Fibroblast of skin of scalp (primary cell): ENCODE data around the gene HOXC12. TPM values are rescaled to one million over a fixed set of nuclear protein-coding genes. Genes with fewer than 3 reads are reported as not detected.
A peak's percentile ranks its signal among the peaks of the same experiment; 100 is the strongest.

ENCODE experiments used
- DNase-seq: peaks from one replicate; pipeline ENCODE4 v3.0.0-alpha.2; 2013
- polyA plus RNA-seq, 2 experiments: library from polyadenylated mRNA; unstranded; fragments of 120-200 nt; gene quantifications; one replicate each; pipeline ENCODE4 v1.2.1, GENCODE V29; 2013; ENCODE audit not compliant: insufficient read length in 2 of 2

HOXC12 gene
- not detected for polyA plus RNA-seq (2013, experiment 1 of 2; ENCODE audit: insufficient read length)
- polyA plus RNA-seq (2013, experiment 2 of 2; ENCODE audit: insufficient read length) = not detected

GRCh38 chr12:53954694-53955035 lies at the start of gene HOXC12:
Gene HOXC12 (plus strand): TSS chr12:53954903. CDS start chr12:53954930, 27 bp downstream.
- DNase-seq = no peak

- DNase-seq = no peak
These were observed 47.6 kb upstream of the HOXC12 start for GRCh38 chr12:53907103-53907502.

- no peak for DNase-seq
These were observed 37.7 kb upstream of the HOXC12 start for GRCh38 chr12:53916788-53917655.

GRCh38 chr12:53924521-53925405 lies 29.9 kb upstream of the HOXC12 start:
- no peak for DNase-seq

- DNase-seq = no peak
These were observed 27.3 kb upstream of the HOXC12 start for GRCh38 chr12:53927220-53928029.

GRCh38 chr12:53928054-53928835 lies 26.5 kb upstream of the HOXC12 start:
- DNase-seq = no peak

- no peak for DNase-seq
These were observed 25.2 kb upstream of the HOXC12 start for GRCh38 chr12:53929527-53929926.

GRCh38 chr12:53930591-53931255 lies 24.0 kb upstream of the HOXC12 start:
- DNase-seq = no peak

- DNase-seq = no peak
These were observed 22.7 kb upstream of the HOXC12 start for GRCh38 chr12:53931844-53932581.

GRCh38 chr12:53932915-53933314 lies 21.8 kb upstream of the HOXC12 start:
- DNase-seq = no peak

GRCh38 chr12:53935383-53936341 lies 19.0 kb upstream of the HOXC12 start:
- DNase-seq = no peak

GRCh38 chr12:53937099-53937498 lies 17.6 kb upstream of the HOXC12 start:
- no peak for DNase-seq

GRCh38 chr12:53937596-53938325 lies 16.9 kb upstream of the HOXC12 start:
- no peak for DNase-seq

- DNase-seq = peak; percentile 9
These were observed 16.2 kb upstream of the HOXC12 start, which contains the start of gene HOXC13 for GRCh38 chr12:53938326-53939140. Gene HOXC13 (plus strand): TSS chr12:53938831. CDS start chr12:53938907, 76 bp downstream.

- DNase-seq = no peak
These were observed 15.3 kb upstream of the HOXC12 start for GRCh38 chr12:53939141-53940108.

- no peak for DNase-seq
These were observed 14.2 kb upstream of the HOXC12 start for GRCh38 chr12:53940443-53941014.
